22Rv1 (cell line): ENCODE results near the gene SRPRA.
"Not testable (repeated sequence)": the region's sequence is repeated elsewhere in the genome, so short reads cannot be mapped to it uniquely, and the experiment has no call there.

Experiments
- H3K27ac ChIP-seq: fragments of 450-650 bp; 2 replicates; pipeline ENCODE4 v1.5.1; 2017
- CTCF ChIP-seq: fragments of 450-650 bp; IDR thresholded peaks from 2 replicates; pipeline ENCODE4 v1.5.1; 2017; ENCODE audit warnings: mild to moderate bottlenecking
- ZFX ChIP-seq: fragments of 450-650 bp; IDR thresholded peaks from 2 replicates; pipeline ENCODE4 v1.6.1; 2017; ENCODE audit warnings: antibody characterized with exemption, borderline replicate concordance

Gene SRPRA

GRCh38 chr11:126257144-126257543 lies 11.6 kb downstream of the SRPRA start:
- H3K27ac ChIP-seq = no peak overlapping the region
- TF ChIP-seq ZFX = no peak
- TF ChIP-seq CTCF = no peak

- no peak overlapping the region for H3K27ac ChIP-seq
- no peak for TF ChIP-seq CTCF
- TF ChIP-seq ZFX = no peak
Observed at GRCh38 chr11:126256216-126256615, 12.5 kb downstream of the SRPRA start.

- H3K27ac ChIP-seq = not testable (repeated sequence)
Observed at GRCh38 chr11:126255507-126255906, 13.2 kb downstream of the SRPRA start.

GRCh38 chr11:126254819-126255218 lies 13.9 kb downstream of the SRPRA start:
- H3K27ac ChIP-seq = no peak overlapping the region
- no peak for TF ChIP-seq CTCF

GRCh38 chr11:126253265-126253664 lies 15.4 kb downstream of the SRPRA start:
- no peak for TF ChIP-seq ZFX
- TF ChIP-seq CTCF = no peak

GRCh38 chr11:126246636-126247035 lies 22.1 kb downstream of the SRPRA start:
- H3K27ac ChIP-seq = no peak overlapping the region
- TF ChIP-seq CTCF (no peak), ZFX (no peak)

More at GRCh38 chr11:126253265-126253664, 15.4 kb downstream of the SRPRA start:
- no peak overlapping the region for H3K27ac ChIP-seq

- TF ChIP-seq CTCF = no peak
- TF ChIP-seq ZFX = no peak
- H3K27ac ChIP-seq = no peak overlapping the region
Observed at GRCh38 chr11:126233391-126233790, 35.3 kb downstream of the SRPRA start.

- H3K27ac ChIP-seq = no peak overlapping the region
- TF ChIP-seq CTCF = no peak
- no peak for TF ChIP-seq ZFX
Observed at GRCh38 chr11:126232683-126233082, 36.0 kb downstream of the SRPRA start.
